ENCODE data around the gene MT1HL1.
"Not testable (repeated sequence)": the region's sequence is repeated elsewhere in the genome, so short reads cannot be mapped to it uniquely, and the experiment has no call there.

MT1HL1 gene

GRCh38 chr1:237016626-237017025 is 12.4 kb upstream of the MT1HL1 start:
- DNase-seq (ENCODE audit: low read depth): no peak

- DNase-seq (ENCODE audit: low read depth): no peak
These were observed 9.4 kb upstream of the MT1HL1 start for GRCh38 chr1:237013608-237014007.

DNA sequence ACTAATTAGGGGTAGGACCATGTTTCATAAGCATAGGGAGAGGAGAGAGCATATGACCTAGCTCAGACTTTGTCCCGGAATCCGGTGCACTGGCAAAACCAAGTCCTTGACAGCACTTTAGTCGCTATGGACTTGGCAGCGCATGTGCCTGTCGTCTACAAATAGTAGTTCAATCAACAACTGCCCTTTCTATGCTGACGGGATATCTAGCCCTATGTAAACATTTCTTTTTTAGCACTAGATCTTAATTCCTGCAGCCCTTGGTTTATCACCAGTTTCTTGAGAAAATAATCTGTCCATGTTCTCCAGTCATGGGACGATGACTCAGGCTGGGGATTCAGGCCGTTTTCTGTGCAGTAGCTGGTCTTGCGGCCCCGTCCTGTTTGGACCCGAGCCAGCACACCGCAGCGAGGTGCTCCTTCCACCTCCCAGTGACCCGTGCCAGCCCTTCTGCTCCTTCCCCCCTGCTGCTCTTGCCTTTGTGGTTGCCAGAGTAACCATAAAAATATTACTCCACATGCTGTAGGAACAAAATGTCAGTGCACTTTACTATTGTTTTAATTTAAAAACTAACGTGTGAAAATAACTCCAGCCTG is 8.6 kb upstream of the MT1HL1 start:
- no peak for DNase-seq (ENCODE audit: low read depth)

GRCh38 chr1:237012361-237012760 is 8.1 kb upstream of the MT1HL1 start:
- DNase-seq (ENCODE audit: low read depth): no peak

GRCh38 chr1:237011432-237011831 is 7.2 kb upstream of the MT1HL1 start:
- no peak for DNase-seq (ENCODE audit: low read depth)

DNA sequence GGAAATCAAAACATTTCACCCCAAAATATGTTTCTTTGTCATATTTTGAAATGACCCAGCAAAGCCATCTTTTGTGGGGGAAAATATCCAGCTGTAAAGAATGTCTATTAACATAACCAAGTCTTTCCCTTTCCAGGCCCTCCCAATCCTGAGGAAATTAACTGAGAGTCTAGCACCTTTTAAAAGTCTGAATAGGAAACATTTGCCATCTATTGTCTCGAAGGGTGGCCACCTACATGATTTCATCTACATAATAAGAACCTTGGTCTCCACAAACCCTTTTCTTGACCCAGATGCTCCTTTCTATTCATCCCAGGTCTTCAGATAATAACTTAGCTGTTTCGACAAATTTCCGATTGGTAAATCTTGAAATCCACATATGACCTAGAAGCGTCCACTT is 5.4 kb upstream of the MT1HL1 start:
- DNase-seq (ENCODE audit: low read depth): no peak

GRCh38 chr1:237007147-237007881 is 3.1 kb upstream of the MT1HL1 start:
- no peak for DNase-seq (ENCODE audit: low read depth)

DNA sequence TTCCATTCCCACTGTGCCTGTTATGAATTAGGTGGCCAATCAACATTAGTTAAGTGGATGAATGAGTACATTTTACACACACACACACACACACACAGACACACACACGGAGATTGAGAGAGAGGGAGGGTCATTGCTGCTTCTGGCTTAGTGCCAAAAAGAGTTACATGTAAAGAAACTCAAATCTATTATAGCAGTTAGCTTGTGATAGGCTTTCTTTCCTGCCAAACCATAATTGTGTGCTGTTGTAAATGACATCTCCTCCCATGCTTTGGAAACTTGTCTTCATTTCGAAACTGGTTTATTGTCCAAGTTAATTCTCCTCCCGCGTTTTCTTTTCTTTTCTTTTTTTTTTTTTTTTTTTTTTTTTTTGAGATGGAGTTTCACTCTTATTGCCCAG is 1.4 kb upstream of the MT1HL1 start:
- DNase-seq (ENCODE audit: low read depth): no peak

DNA sequence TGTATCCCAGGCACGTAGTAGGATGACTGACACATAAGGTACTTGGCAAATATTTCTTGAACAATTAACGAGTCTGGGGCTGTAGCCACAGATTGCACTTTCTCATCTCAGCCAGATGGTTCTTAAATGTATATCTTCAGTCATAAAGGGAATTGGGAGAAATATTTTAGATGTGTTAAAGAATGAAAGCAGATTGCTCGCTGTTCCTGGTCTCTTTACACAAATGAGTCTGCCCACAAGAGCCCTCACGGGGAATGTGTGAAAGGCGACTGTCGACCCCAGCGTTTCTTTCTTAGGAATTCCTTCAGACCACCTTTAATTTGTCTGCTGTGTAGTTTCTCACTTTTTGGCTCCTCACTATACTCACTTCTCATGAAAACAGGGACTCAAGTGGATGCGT is 725 bp downstream of the MT1HL1 start:
- DNase-seq (ENCODE audit: low read depth): no peak

GRCh38 chr1:237000191-237000590 is 4.0 kb downstream of the MT1HL1 start:
- no peak for DNase-seq (ENCODE audit: low read depth)

- DNase-seq (ENCODE audit: low read depth): no peak
These were observed 5.7 kb downstream of the MT1HL1 start for GRCh38 chr1:236998546-236998945.

- DNase-seq (ENCODE audit: low read depth): no peak
These were observed 6.4 kb downstream of the MT1HL1 start for GRCh38 chr1:236997882-236998281.

DNA sequence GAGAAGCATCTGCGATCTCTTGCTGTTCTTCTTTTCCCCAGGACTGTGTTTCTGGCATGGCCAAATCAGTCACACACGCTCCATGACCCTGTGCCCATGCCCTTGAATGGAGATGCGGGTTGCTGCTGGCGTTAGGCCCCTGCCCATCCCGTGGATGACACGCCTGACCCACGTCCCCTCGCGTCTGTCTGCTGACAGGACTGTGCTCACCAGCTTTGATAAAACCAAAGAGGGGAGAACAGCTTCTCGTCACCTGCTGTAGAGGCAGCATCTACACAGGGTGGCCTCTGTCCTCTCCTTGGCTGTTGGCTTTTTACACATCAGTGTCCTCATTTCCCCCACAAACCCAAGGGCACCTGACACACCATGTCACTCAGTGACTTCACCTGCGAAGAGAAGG is 6.9 kb downstream of the MT1HL1 start:
- no peak for DNase-seq (ENCODE audit: low read depth)

DNA sequence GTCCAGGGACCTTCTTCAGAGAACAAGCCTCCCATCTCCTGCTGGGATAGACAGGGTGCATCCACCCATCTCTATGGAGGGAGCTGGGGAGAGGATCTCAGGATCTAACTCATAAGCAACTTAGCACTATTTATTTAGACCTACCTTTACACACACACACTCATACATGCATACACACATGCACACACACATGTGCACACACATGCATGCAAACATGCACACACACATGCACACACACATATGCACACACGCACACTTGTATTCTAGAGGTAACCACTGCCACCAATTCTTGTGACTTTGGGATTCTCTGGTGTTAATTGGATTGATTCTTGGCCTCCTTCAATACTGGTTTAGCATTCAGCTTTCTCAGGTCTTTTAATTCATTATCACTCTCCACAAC is 9.8 kb downstream of the MT1HL1 start:
- no peak for DNase-seq (ENCODE audit: low read depth)

DNA sequence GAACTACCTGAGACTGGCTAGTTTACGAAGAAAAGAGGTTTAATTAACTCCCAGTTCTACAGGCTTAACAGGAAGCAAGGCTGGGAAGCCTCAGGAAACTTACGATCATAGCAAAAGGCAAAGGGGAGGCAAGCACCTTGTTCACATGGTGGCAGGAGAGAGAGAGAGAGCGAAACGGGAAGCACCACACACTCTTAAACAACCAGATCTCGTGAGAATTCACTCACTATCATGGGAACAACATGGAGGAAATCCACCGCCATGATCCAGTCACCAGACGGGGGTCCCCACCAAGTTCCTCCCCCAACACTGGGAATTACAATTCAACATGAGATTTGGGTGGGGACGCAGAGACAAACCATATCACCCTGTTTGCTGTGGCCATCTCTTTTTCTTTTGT is 11.8 kb downstream of the MT1HL1 start:
- no peak for DNase-seq (ENCODE audit: low read depth)

GRCh38 chr1:236990052-236990445 is 14.2 kb downstream of the MT1HL1 start:
- no peak for DNase-seq (ENCODE audit: low read depth)

GRCh38 chr1:236989290-236990051 is 14.8 kb downstream of the MT1HL1 start:
- no peak for DNase-seq (ENCODE audit: low read depth)

DNA sequence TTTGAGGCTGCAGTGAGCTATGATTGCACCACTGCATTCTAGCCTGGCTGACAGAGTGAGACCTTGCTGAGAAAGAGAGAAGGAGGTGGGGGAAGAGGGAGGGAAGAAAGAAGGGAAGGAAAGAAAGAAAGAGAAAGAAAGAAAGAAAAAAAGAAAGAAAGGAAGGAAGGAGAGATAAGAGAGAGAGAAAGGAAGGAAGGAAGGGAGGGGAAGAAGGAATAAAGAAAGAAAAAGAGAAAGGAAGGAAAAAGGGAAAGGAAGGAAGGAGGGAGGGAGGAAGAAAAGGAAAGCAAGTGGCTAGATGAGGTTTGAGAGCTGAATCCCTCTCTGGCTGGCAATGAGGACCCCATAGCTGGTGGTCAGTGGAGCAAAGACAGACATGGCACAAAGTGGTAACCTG is 20.4 kb downstream of the MT1HL1 start:
- no peak for DNase-seq (ENCODE audit: low read depth)

DNA sequence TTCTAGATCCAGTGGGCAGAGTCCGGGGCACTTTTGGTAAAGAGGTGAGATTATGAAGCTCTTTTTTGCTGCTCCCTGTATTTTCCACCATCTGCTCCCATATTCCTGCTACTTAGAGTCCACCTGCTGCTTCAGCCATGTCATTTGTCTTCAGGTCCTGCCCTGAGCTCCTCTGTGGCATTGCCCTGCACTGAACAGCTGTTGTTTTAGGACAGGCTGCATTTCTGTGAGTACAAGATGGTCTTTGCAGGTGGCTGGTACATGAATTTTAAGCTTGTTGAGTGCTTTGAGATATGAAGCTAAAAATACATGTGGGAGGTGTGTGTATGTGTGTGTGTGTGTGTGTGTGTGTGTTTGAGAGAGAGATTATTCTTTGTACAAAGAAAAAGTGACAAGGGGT is 21.9 kb downstream of the MT1HL1 start:
- DNase-seq (ENCODE audit: low read depth): no peak

DNA sequence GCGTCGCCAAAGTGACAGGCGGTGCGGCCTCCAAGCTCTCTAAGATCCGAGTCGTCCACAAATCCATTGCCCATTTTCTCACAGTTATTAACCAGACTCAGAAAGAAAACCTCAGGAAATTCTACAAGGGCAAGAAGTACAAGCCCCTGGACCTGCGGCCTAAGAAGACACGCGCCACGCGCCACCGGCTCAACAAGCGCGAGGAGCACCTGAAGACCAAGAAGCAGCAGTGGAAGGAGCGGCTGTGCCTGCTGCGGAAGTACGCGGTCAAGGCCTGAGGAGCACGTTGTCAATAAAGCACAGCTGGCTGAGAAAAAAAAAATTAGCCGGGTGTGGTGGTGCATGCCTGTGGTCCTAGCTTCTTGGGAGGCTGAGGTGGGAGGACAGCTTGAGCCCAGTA is 22.8 kb downstream of the MT1HL1 start:
- DNase-seq (ENCODE audit: low read depth): not testable (repeated sequence)

DNA sequence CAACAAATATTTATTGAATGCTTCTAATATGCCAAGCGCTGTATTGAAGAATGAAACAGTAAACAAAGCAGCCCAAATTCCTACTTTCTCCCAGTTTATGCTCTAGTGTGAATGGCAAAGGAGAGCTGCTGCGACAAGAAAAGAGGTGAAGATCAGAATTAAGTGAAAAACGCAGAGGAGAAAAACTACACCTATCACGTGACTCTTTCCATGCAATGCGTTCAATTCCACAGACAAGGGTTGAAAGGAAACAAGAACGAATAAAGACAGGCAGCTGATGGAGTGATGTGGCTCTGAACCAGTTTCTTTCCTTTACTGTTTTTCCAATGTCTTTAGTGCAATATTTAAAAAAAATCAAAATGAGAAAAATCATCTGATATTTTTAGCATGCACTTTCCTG is 23.6 kb downstream of the MT1HL1 start:
- no peak for DNase-seq (ENCODE audit: low read depth)

DNA sequence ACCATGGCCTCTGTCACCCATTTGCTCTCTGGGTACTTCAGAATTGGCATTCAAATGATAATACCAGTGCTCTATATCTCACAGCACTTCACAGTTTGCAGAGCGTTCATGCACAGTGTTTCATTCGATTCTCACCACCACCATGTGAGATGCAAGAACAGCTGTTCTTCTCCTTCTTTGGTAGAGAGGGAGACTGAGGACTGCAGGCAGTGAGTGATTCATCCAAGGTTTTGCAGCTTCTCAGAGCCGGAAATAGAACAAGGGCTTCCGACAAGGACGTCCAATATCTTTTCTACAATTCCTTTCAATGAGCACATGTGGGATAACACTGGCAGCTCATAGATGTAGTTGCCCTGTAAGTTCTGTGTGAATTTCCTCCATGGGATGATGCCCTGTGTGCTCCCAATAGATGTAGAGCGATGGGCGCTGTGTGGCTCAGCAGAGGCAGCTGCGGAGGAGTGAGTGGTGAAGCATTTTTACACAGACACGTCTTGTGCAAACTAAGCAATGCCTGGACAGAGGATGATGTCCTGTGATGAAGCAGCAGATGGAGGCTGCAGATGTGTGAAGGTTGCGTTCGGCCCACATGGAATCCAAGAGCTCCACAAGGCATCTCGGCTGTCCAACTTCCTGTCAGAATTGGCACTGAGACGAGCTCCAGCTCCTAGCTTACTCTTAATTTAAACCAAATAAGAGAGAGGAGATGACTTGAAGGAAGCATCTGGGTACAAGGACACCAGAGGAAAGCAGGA is 24.9 kb downstream of the MT1HL1 start:
- no peak for DNase-seq (ENCODE audit: low read depth)

DNA sequence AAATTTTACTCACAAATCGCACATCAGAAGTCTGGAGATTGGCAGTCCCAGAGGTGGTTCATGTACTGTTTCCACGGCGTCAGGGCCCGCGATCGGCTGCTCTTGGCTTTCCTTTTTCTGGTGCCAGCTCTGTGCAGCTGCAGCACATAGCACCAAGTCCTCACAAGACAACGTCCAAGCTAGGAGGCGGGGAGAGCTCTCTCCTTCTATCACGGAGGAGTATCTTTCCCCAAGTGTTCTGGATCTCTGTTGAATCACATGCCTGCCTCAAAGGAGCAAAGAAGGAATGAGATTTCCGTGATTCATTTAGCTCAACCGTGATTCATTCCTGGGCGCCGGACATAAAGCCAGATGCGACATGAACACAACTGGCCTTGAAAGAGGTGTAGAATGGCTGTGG is 25.5 kb downstream of the MT1HL1 start:
- DNase-seq (ENCODE audit: low read depth): no peak

Data from T-helper 22 cell (primary cell).